Measurements from ENCODE around the gene TCTA.
"Not testable (repeated sequence)": the region's sequence is repeated elsewhere in the genome, so short reads cannot be mapped to it uniquely, and the experiment has no call there.

The TCTA gene

DNA sequence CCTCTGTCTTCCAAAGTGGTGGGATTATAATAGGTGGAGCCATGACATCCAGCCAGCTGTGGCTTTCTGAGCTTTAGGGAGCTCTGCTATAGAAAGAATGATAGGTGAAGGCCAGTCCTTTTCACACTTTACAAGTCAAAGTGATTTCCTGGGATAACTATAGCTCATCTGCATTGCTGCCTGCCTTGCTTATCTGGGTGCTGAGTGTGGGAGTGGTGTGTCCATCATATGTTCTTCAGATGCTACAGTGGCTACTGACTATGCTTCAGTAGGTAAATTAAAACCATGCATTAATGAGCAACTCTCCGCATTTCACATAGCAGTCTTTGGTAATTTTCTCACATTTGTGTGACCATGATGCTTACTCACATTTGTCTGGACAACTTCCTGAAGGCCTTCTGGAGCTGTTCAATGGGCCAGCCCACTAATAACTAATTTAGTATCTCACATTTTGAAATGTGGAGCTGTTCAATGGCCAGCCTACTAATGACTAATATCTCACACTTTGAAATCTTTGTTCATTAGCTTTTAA, 23.9 kb upstream of the TCTA start:
- no peak overlapping the region for H3K27ac ChIP-seq

DNA sequence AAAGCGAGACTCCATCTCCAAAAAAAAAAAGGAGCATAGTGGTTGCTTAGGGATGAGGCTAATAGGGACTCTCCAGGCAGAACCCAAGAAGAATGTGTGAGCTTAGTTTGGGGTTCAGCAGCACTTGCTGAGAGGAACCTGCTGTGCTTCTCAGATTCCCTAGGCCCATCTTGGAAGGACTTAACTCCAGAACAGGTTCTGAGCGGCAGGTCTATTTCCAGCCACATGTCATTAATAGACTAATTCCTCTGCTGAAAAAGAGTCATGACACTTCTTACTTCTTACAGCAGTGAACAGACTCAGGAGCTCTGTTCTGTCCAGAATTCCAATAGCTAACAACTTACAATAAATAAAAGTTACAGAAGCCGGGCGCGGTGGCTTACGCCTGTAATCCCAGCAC, 22.9 kb upstream of the TCTA start:
- H3K4me3 ChIP-seq = no peak overlapping the region
- H3K36me3 ChIP-seq = peaks cover 0 to 2% (median 0%) of the 10 kb centered on the region in 3 donors
- TF ChIP-seq, protein P1, sequence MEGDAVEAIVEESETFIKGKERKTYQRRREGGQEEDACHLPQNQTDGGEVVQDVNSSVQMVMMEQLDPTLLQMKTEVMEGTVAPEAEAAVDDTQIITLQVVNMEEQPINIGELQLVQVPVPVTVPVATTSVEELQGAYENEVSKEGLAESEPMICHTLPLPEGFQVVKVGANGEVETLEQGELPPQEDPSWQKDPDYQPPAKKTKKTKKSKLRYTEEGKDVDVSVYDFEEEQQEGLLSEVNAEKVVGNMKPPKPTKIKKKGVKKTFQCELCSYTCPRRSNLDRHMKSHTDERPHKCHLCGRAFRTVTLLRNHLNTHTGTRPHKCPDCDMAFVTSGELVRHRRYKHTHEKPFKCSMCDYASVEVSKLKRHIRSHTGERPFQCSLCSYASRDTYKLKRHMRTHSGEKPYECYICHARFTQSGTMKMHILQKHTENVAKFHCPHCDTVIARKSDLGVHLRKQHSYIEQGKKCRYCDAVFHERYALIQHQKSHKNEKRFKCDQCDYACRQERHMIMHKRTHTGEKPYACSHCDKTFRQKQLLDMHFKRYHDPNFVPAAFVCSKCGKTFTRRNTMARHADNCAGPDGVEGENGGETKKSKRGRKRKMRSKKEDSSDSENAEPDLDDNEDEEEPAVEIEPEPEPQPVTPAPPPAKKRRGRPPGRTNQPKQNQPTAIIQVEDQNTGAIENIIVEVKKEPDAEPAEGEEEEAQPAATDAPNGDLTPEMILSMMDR (IDR thresholded peaks at IDR 0.05) = no peak
- intact Hi-C loops (cut with DNase I; ENCODE audit: low total_unique reads) = no loop called here
- no peak overlapping the region for H3K27ac ChIP-seq
- no peaks in the 10 kb centered on the region for H3K27me3 ChIP-seq
- DNase-seq = no peak
- no peaks in the 10 kb centered on the region for H3K9me3 ChIP-seq
- H3K4me1 ChIP-seq = peaks cover 0 to 85% (median 25%) of the 10 kb centered on the region in 4 donors

More for the DNA sequence above, 23.9 kb upstream of the TCTA start:
- intact Hi-C loops (cut with DNase I; ENCODE audit: low total_unique reads) = no loop called here
- Histone ChIP-seq H3K27me3 (no peaks in the 10 kb centered on the region), H3K4me3 (no peak overlapping the region), H3K9me3 (no peaks in the 10 kb centered on the region), H3K4me1 (peaks cover 0 to 87% (median 31%) of the 10 kb centered on the region in 4 donors), H3K36me3 (no peaks in the 10 kb centered on the region)
- TF ChIP-seq, protein P1 (IDR thresholded peaks at IDR 0.05) = no peak
- no peak for DNase-seq

DNA sequence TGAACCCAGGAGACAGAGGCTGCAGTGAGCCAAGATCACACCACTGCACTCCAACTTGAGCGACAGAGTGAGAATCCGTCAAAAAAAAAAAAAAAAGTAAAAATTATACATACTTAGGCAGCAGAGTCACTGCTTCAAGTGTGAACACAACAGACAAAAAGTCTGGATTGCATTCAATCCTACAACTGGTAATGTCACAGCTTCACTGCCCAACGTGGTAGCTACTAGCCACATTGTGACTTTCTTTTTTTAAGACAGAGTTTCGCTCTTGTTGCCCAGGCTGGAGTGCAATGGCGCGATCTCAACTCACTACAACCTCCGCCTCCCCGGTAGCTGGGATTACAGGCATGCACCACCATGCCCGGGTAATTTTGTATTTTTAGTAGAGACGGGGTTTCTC, 20.9 kb upstream of the TCTA start:
- DNase-seq; intact Hi-C loops (cut with DNase I; ENCODE audit: low total_unique reads); H3K4me3 ChIP-seq; H3K9me3 ChIP-seq; H3K27ac ChIP-seq; H3K27me3 ChIP-seq: not testable (repeated sequence)
- H3K4me1 ChIP-seq = peaks cover 0 to 87% (median 25%) of the 10 kb centered on the region in 4 donors
- peaks cover 4 to 11% (median 8%) of the 10 kb centered on the region in 3 donors for H3K36me3 ChIP-seq

DNA sequence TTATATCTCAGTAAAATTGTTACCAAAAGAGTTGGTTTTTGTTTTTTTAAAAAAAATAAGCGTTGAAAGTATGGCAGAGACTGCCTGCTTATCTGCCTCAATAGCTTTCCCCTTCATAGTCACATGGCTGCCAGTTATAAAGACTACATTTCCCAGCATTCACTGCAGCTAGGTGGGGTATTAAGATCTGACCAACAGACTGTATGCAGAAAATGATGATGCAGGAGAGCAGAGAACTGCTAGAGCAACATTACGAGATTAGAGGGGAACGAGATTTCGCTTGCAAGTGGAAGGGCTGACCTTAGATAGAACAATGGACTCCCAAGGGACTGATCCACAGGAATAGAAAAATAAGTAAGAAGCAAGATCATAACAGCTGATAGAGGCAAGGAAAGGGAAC, 14.8 kb upstream of the TCTA start:
- H3K36me3 ChIP-seq = peaks cover 8 to 12% (median 11%) of the 10 kb centered on the region in 3 donors
- H3K27ac ChIP-seq = peak overlapping the region in 1 of 2 donors; percentile 44
- no peak for DNase-seq
- intact Hi-C loops (cut with DNase I; ENCODE audit: low total_unique reads) = no loop called here
- peaks cover 0 to 87% (median 33%) of the 10 kb centered on the region in 4 donors for H3K4me1 ChIP-seq
- no peaks in the 10 kb centered on the region for H3K27me3 ChIP-seq
- H3K9me3 ChIP-seq = no peaks in the 10 kb centered on the region
- H3K4me3 ChIP-seq = no peak overlapping the region
- TF ChIP-seq, protein P1 (IDR thresholded peaks at IDR 0.05) = no peak

DNA sequence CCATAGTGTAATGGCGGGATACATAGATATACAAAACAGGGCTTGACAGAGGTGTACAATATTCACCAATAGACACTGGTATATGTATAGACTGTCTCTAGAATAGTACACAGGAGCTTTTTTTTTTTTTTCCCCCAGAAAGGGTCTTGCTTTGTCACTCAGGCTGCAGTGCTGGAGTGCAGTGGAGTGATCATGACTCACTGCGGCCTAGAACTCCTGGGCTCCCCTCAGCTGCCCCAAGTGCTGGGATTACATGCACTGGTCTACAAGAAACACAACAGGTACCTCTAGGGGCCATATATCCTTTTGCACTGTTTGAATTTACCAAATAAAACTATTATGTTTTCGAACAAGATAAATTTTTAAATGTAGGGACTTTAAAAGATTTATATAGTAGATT, 12.8 kb upstream of the TCTA start:
- H3K27ac ChIP-seq = peak overlapping the region in 1 of 2 donors; percentile 31
- peaks cover 8 to 18% (median 16%) of the 10 kb centered on the region in 3 donors for H3K36me3 ChIP-seq
- H3K27me3 ChIP-seq = no peaks in the 10 kb centered on the region
- H3K4me1 ChIP-seq = peaks cover 0 to 83% (median 31%) of the 10 kb centered on the region in 4 donors
- no peak overlapping the region for H3K4me3 ChIP-seq
- DNase-seq = no peak
- TF ChIP-seq, protein P1 (IDR thresholded peaks at IDR 0.05) = no peak
- no peaks in the 10 kb centered on the region for H3K9me3 ChIP-seq
- intact Hi-C loops (cut with DNase I; ENCODE audit: low total_unique reads) = no loop called here

GRCh38 chr3:49401766-49402165, 10.5 kb upstream of the TCTA start:
- TF ChIP-seq, protein P1 (IDR thresholded peaks at IDR 0.05) = no peak
- Histone ChIP-seq H3K4me1 (peaks cover 0 to 83% (median 34%) of the 10 kb centered on the region in 4 donors), H3K4me3 (no peak overlapping the region), H3K27me3 (no peaks in the 10 kb centered on the region), H3K36me3 (peaks cover 0 to 8% (median 6%) of the 10 kb centered on the region in 3 donors), H3K27ac (no peak overlapping the region), H3K9me3 (no peaks in the 10 kb centered on the region)
- no peak for DNase-seq
- intact Hi-C loops (cut with DNase I; ENCODE audit: low total_unique reads) = loop anchor here (10.0 kb wide), 1 partner anchor 47 kb away; the partner anchor contains the start of gene GPX1
